ENCODE results near the gene RPH3AL. TPM values are rescaled to one million over a fixed set of nuclear protein-coding genes. Genes with fewer than 3 reads are reported as not detected.

The RPH3AL gene
- total RNA-seq, 1 experiment from 2014 or later: 3.0 TPM

DNA sequence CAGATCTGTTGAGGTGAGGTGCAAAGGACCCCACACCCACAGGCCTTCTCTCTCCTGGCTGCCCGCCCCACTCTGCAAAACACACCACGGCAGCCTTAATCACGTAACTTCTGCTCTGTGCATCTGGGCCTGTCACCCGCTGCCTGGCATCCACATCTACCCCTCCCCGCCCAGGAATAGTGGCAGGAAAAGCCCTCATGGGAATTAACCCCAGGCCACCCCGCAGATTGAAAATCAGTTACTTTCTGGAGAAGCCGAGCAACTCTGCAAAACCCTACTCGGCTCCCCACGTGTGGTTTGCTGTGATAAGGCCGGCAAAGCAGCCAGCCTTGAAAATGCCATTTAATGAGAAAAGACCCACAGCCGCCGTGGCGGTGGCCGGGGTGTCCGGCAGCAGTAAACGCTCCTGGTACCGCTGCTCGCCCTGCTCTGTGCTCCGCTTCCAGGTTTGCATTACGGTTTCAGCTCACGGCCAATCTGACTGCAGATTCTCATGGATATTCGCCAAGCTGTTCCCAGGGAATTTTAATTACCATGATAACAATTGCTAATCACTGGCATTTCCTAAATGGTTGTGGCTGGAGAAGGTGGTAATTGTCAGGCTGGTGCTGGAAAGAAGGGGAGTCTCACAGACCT is 93.1 kb downstream of the RPH3AL start:
- no peaks in the 10 kb centered on the region for H3K27me3 ChIP-seq (ENCODE audit: insufficient read depth, low read length)
- peak overlapping the region in 1 of 3 experiments; percentile 96; a peak in 3 of 7 replicates for H3K27ac Mint-ChIP-seq

More for the DNA sequence above, 93.1 kb downstream of the RPH3AL start:
- Histone ChIP-seq H3K9me3 (ENCODE audit: control insufficient read depth, low read depth, low read length) (no peaks in the 10 kb centered on the region), H2BK15ac (ENCODE audit: low read depth, low read length) (no peak overlapping the region), H3K23ac (ENCODE audit: insufficient read length, low read depth, low read length) (no peak overlapping the region), H3K4me2 (ENCODE audit: insufficient read depth, insufficient read length, low read length) (peak overlapping the region; percentile 2), H3K14ac (ENCODE audit: insufficient read depth, low read length) (no peak overlapping the region), H4K8ac (replicated peaks; ENCODE audit: insufficient read length, low read depth, low read length) (no peak overlapping the region), H3K4me1 (ENCODE audit: insufficient read depth, low read length) (peaks cover 10% of the 10 kb centered on the region), H2AK5ac (ENCODE audit: insufficient read length, low read length) (no peak overlapping the region), H2BK5ac (ENCODE audit: insufficient read length, low read length) (no peak overlapping the region), H4K5ac (ENCODE audit: insufficient read length, low read depth, low read length) (no peak overlapping the region), H3K79me2 (ENCODE audit: insufficient read depth, low read length) (no peaks in the 10 kb centered on the region), H2BK12ac (ENCODE audit: insufficient read length, low read depth, low read length) (no peak overlapping the region), H3K79me1 (ENCODE audit: insufficient read depth, low read depth, low read length, poor library complexity, severe bottlenecking) (no peaks in the 10 kb centered on the region), H3K23me2 (ENCODE audit: insufficient read length, low read depth, low read length, poor library complexity, severe bottlenecking) (no peaks in the 10 kb centered on the region), H4K91ac (ENCODE audit: insufficient read length, low read depth, low read length) (no peak overlapping the region), H3K4ac (ENCODE audit: low read depth, low read length) (no peak overlapping the region), H4K20me1 (ENCODE audit: control insufficient read depth, insufficient read depth, insufficient read length) (no peaks in the 10 kb centered on the region), H3T11ph (ENCODE audit: low read length) (no peak overlapping the region), H3K9ac (ENCODE audit: extremely low read depth, insufficient read length, low read length) (no peak overlapping the region), H3K56ac (ENCODE audit: insufficient read length, low read depth, low read length) (no peak overlapping the region), H2AFZ (ENCODE audit: low read length) (no peak overlapping the region), H2BK120ac (ENCODE audit: low read depth, low read length, poor library complexity, severe bottlenecking) (no peak overlapping the region), H3K27ac (ENCODE audit: insufficient read length, low read depth, low read length) (no peak overlapping the region), H3K18ac (ENCODE audit: insufficient read length, low read depth, low read length) (no peak overlapping the region), H2BK20ac (ENCODE audit: low read depth, low read length, poor library complexity, severe bottlenecking) (no peak overlapping the region)
- peaks cover 32 to 35% of the 10 kb centered on the region in 2 experiments for H3K4me1 Mint-ChIP-seq
- no CpG with 5 or more reads among the region's 22 CpGs for WGBS (ENCODE audit: extremely low coverage, insufficient read length, low lambda C conversion rate)
- TF ChIP-seq, protein P1, sequence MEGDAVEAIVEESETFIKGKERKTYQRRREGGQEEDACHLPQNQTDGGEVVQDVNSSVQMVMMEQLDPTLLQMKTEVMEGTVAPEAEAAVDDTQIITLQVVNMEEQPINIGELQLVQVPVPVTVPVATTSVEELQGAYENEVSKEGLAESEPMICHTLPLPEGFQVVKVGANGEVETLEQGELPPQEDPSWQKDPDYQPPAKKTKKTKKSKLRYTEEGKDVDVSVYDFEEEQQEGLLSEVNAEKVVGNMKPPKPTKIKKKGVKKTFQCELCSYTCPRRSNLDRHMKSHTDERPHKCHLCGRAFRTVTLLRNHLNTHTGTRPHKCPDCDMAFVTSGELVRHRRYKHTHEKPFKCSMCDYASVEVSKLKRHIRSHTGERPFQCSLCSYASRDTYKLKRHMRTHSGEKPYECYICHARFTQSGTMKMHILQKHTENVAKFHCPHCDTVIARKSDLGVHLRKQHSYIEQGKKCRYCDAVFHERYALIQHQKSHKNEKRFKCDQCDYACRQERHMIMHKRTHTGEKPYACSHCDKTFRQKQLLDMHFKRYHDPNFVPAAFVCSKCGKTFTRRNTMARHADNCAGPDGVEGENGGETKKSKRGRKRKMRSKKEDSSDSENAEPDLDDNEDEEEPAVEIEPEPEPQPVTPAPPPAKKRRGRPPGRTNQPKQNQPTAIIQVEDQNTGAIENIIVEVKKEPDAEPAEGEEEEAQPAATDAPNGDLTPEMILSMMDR (conservative IDR thresholded peaks at IDR 0.05): no peak
- H3K4me3 Mint-ChIP-seq: peak overlapping the region; percentile 9 to 67; a peak in 4 of 5 replicates
- peaks cover 16 to 30% (median 25%) of the 10 kb centered on the region in 3 experiments for H3K36me3 Mint-ChIP-seq (ENCODE audit: insufficient read depth in 1 of 3, low read depth in 3 of 3)
- peaks cover 44% of the 10 kb centered on the region for H3K27me3 Mint-ChIP-seq (ENCODE audit: low read depth)
- no peak for DNase-seq
- H3K9me3 Mint-ChIP-seq: peaks cover 22 to 40% of the 10 kb centered on the region in 2 experiments

Measured in H9 (cell line).